OCI-LY1 (cell line): ENCODE data around the gene RANBP10.

ENCODE experiments used
- H2AFZ ChIP-seq: fragments of 200-600 bp; sonication (generic), shearing (Covaris generic); 2 replicates; pipeline ENCODE4 v1.6.0; 2014; ENCODE audit warnings: antibody characterized with exemption, mild to moderate bottlenecking, low read length
- H3F3A ChIP-seq: fragments of 200-600 bp; sonication (generic), shearing (Covaris generic); 2 replicates; pipeline ENCODE4 v1.6.0; 2014; ENCODE audit warnings: mild to moderate bottlenecking, antibody characterized with exemption, low read length, moderate library complexity; ENCODE audit not compliant: insufficient read depth
- H3K27ac ChIP-seq: fragments of 200-600 bp; sonication (generic); 2 replicates; pipeline ENCODE4 v1.5.1; 2014; ENCODE audit warnings: low read length, mixed run types, mild to moderate bottlenecking, low read depth; ENCODE audit not compliant: poor library complexity, severe bottlenecking
- H3K27me3 ChIP-seq: fragments of 200-600 bp; sonication (generic); 2 replicates; pipeline ENCODE4 v1.6.0; 2014; ENCODE audit warnings: antibody characterized with exemption, mild to moderate bottlenecking, low read length, moderate library complexity; ENCODE audit not compliant: insufficient read depth
- H3K36me3 ChIP-seq: fragments of 200-600 bp; sonication (generic); 2 replicates; pipeline ENCODE4 v1.6.1; 2014; ENCODE audit warnings: mild to moderate bottlenecking, antibody characterized with exemption, low read length, moderate library complexity, mixed read lengths; ENCODE audit not compliant: insufficient read depth
- H3K4me1 ChIP-seq: fragments of 200-600 bp; sonication (generic); 2 replicates; pipeline ENCODE4 v1.5.1; 2014; ENCODE audit warnings: mild to moderate bottlenecking, low read length, moderate library complexity; ENCODE audit not compliant: insufficient read depth, severe bottlenecking
- H3K4me2 ChIP-seq: fragments of 200-600 bp; sonication (generic), shearing (Covaris generic); 2 replicates; pipeline ENCODE4 v1.6.1; 2014; ENCODE audit warnings: low read length
- H3K4me3 ChIP-seq: fragments of 200-600 bp; sonication (generic); 2 replicates; pipeline ENCODE4 v1.5.1; 2014; ENCODE audit warnings: low read length, low read depth, mild to moderate bottlenecking, mixed read lengths; ENCODE audit not compliant: poor library complexity, severe bottlenecking
- H3K79me2 ChIP-seq: fragments of 200-600 bp; shearing (Covaris generic); 2 replicates; pipeline ENCODE4 v1.6.1; 2016; ENCODE audit warnings: mixed run types, low read length, mixed read lengths; ENCODE audit not compliant: insufficient read depth
- H3K9ac ChIP-seq: fragments of 200-600 bp; sonication (generic), shearing (Covaris generic); 2 replicates; pipeline ENCODE4 v1.6.1; 2014; ENCODE audit warnings: mild to moderate bottlenecking, low read length, mixed read lengths
- H3K9me2 ChIP-seq: fragments of 200-600 bp; sonication (generic), shearing (Covaris generic); 2 replicates; pipeline ENCODE4 v1.6.1; 2014; ENCODE audit warnings: low read depth, mild to moderate bottlenecking, low read length, mixed read lengths
- H3K9me3 ChIP-seq: fragments of 200-600 bp; shearing (Covaris generic); 2 replicates; pipeline ENCODE4 v1.6.1; 2014; ENCODE audit warnings: low read length, mixed read lengths
- H4K20me1 ChIP-seq: fragments of 200-600 bp; sonication (generic), shearing (Covaris generic); 2 replicates; pipeline ENCODE4 v1.6.0; 2016; ENCODE audit warnings: mild to moderate bottlenecking, low read length; ENCODE audit not compliant: insufficient read depth
- CTCF ChIP-seq: fragments of 200-600 bp; sonication (generic), shearing (Covaris generic); IDR thresholded peaks from 2 replicates; pipeline ENCODE4 v1.5.1; 2017; ENCODE audit warnings: mild to moderate bottlenecking, antibody characterized with exemption, low read length, moderate library complexity, mixed read lengths
- EZH2 ChIP-seq: fragments of 200-600 bp; sonication (generic), shearing (Covaris generic); IDR thresholded peaks from 2 replicates; pipeline ENCODE4 v1.8.0; 2017; ENCODE audit warnings: borderline replicate concordance, mixed run types, mild to moderate bottlenecking, antibody characterized with exemption, low read length, moderate library complexity, mixed read lengths

The RANBP10 gene

GRCh38 chr16:67746846-67747245, 59.5 kb downstream of the RANBP10 start:
- H3K9ac ChIP-seq = no peak overlapping the region

GRCh38 chr16:67741118-67741517, 65.2 kb downstream of the RANBP10 start:
- H3K9me3 ChIP-seq = no peaks in the 10 kb centered on the region
- no peaks in the 10 kb centered on the region for H3K9me2 ChIP-seq
- no peaks in the 10 kb centered on the region for H3K4me1 ChIP-seq
- no peak overlapping the region for H3K4me3 ChIP-seq
- no peaks in the 10 kb centered on the region for H3K79me2 ChIP-seq
- H3K9ac ChIP-seq = no peak overlapping the region
- no peaks in the 10 kb centered on the region for H3K27me3 ChIP-seq
- no peaks in the 10 kb centered on the region for H4K20me1 ChIP-seq
- no peak for TF ChIP-seq CTCF
- no peak for TF ChIP-seq EZH2
- peaks cover 27% of the 10 kb centered on the region; the same call in 1 of the 2 replicates for H3K36me3 ChIP-seq
- no peak overlapping the region for H3K27ac ChIP-seq
- H2AFZ ChIP-seq = no peak overlapping the region
- no peaks in the 10 kb centered on the region for H3F3A ChIP-seq
- no peak overlapping the region for H3K4me2 ChIP-seq

More at GRCh38 chr16:67746846-67747245, 59.5 kb downstream of the RANBP10 start:
- peaks cover 24% of the 10 kb centered on the region; the same call in 1 of the 2 replicates for H3K36me3 ChIP-seq
- H3K4me3 ChIP-seq = no peak overlapping the region
- no peaks in the 10 kb centered on the region for H3K9me3 ChIP-seq
- H3K27ac ChIP-seq = no peak overlapping the region
- no peaks in the 10 kb centered on the region for H3F3A ChIP-seq
- H3K4me2 ChIP-seq = no peak overlapping the region
- no peaks in the 10 kb centered on the region for H3K79me2 ChIP-seq
- TF ChIP-seq EZH2 (no peak), CTCF (no peak)
- no peaks in the 10 kb centered on the region for H3K27me3 ChIP-seq
- peaks cover 25% of the 10 kb centered on the region for H3K4me1 ChIP-seq
- H2AFZ ChIP-seq = no peak overlapping the region
- H3K9me2 ChIP-seq = no peaks in the 10 kb centered on the region
- no peaks in the 10 kb centered on the region for H4K20me1 ChIP-seq

- H3K36me3 ChIP-seq = peaks cover 27% of the 10 kb centered on the region; the same call in 1 of the 2 replicates
- no peaks in the 10 kb centered on the region for H4K20me1 ChIP-seq
- TF ChIP-seq EZH2 (no peak), CTCF (no peak)
- H2AFZ ChIP-seq = no peak overlapping the region
- no peaks in the 10 kb centered on the region for H3K4me1 ChIP-seq
- H3F3A ChIP-seq = no peaks in the 10 kb centered on the region
- no peaks in the 10 kb centered on the region for H3K9me3 ChIP-seq
- H3K27ac ChIP-seq = no peak overlapping the region
- no peaks in the 10 kb centered on the region for H3K27me3 ChIP-seq
- no peaks in the 10 kb centered on the region for H3K9me2 ChIP-seq
- no peak overlapping the region for H3K9ac ChIP-seq
- no peak overlapping the region for H3K4me3 ChIP-seq
- H3K4me2 ChIP-seq = no peak overlapping the region
- H3K79me2 ChIP-seq = no peaks in the 10 kb centered on the region
Observed at GRCh38 chr16:67740391-67740790, 66.0 kb downstream of the RANBP10 start.
